GM21737 (cell line): ENCODE measurements around the gene PSEN2.

Experiments
- ATAC-seq: cut with Tn5 transposase; IDR thresholded peaks from one replicate; pipeline ENCODE4 v1.9.1; 2021; ENCODE audit warnings: mild to moderate bottlenecking, moderate library complexity; ENCODE audit not compliant: unreplicated experiment

The PSEN2 gene

GRCh38 chr1:226864311-226864710, 6.1 kb upstream of the PSEN2 start:
- ATAC-seq: no peak

GRCh38 chr1:226865590-226865989, 4.8 kb upstream of the PSEN2 start:
- ATAC-seq: no peak

- ATAC-seq: no peak
Observed at GRCh38 chr1:226867461-226868054, 2.9 kb upstream of the PSEN2 start.

GRCh38 chr1:226868726-226869125, 1.7 kb upstream of the PSEN2 start:
- ATAC-seq: no peak

GRCh38 chr1:226870026-226870400, 403 bp upstream of the PSEN2 start:
- no peak for ATAC-seq

- ATAC-seq: no peak
Observed at GRCh38 chr1:226871636-226872327, 1.4 kb downstream of the PSEN2 start.

- no peak for ATAC-seq
Observed at GRCh38 chr1:226872437-226872836, 2.0 kb downstream of the PSEN2 start.

- ATAC-seq: no peak
Observed at GRCh38 chr1:226873771-226874578, 3.6 kb downstream of the PSEN2 start.

- ATAC-seq: no peak
Observed at GRCh38 chr1:226874579-226875425, 4.4 kb downstream of the PSEN2 start.

- ATAC-seq: no peak
Observed at GRCh38 chr1:226875641-226876295, 5.4 kb downstream of the PSEN2 start.

- no peak for ATAC-seq
Observed at GRCh38 chr1:226877669-226878068, 7.3 kb downstream of the PSEN2 start.

- ATAC-seq: no peak
Observed at GRCh38 chr1:226880372-226881287, 10.2 kb downstream of the PSEN2 start.

GRCh38 chr1:226881515-226882185, 11.2 kb downstream of the PSEN2 start:
- ATAC-seq: no peak

- ATAC-seq: no peak
Observed at GRCh38 chr1:226882187-226882586, 11.8 kb downstream of the PSEN2 start.

- peak; percentile 86 for ATAC-seq
Observed at GRCh38 chr1:226882631-226883409, 12.4 kb downstream of the PSEN2 start.

GRCh38 chr1:226883630-226884029, 13.2 kb downstream of the PSEN2 start:
- no peak for ATAC-seq

GRCh38 chr1:226884116-226884625, 13.8 kb downstream of the PSEN2 start:
- no peak for ATAC-seq
